Astrocyte of the spinal cord (primary cell): ENCODE measurements around the gene RABGEF1.
"Not testable (repeated sequence)": the region's sequence is repeated elsewhere in the genome, so short reads cannot be mapped to it uniquely, and the experiment has no call there.

Source experiments
- DNase-seq: peaks from one replicate; pipeline ENCODE4 v3.0.0; 2011; ENCODE audit warnings: low read depth, low spot score
- H3K4me3 ChIP-seq: 2 replicates; pipeline ENCODE4 v1.5.1; 2011; ENCODE audit warnings: low read depth, mild to moderate bottlenecking, low read length, moderate library complexity
- in situ Hi-C: cut with HindIII; loops from 2 replicates; pipeline ENCODE4 v1.10.0; 2017; ENCODE audit warnings: low sequenced_read_pairs
- TF ChIP-seq, protein P1 (sequence below): IDR thresholded peaks from 2 replicates; pipeline ENCODE4 v1.5.1; 2012; ENCODE audit warnings: low read depth, mild to moderate bottlenecking, low read length, inconsistent platforms

The RABGEF1 gene

DNA sequence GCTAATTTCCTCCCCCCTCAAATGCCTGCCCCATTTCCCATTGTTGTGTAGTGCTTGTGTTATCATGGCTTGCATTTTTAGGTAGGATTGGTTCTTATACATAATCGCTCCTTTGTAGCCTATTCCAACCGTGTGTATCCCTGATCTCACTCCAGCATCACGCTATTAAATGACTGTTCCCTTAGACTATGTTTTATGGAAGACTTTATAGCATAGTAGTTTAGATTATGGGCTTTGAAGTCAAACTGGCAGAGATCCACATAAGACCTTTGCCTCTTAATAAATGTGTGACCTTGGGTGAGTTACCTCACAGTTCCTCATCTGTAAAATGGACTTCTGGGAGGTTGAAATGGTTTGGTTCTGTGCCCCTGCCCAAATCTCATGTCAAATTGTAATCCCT is 5.4 kb upstream of the RABGEF1 start:
- no peak overlapping the region for H3K4me3 ChIP-seq
- TF ChIP-seq, protein P1, sequence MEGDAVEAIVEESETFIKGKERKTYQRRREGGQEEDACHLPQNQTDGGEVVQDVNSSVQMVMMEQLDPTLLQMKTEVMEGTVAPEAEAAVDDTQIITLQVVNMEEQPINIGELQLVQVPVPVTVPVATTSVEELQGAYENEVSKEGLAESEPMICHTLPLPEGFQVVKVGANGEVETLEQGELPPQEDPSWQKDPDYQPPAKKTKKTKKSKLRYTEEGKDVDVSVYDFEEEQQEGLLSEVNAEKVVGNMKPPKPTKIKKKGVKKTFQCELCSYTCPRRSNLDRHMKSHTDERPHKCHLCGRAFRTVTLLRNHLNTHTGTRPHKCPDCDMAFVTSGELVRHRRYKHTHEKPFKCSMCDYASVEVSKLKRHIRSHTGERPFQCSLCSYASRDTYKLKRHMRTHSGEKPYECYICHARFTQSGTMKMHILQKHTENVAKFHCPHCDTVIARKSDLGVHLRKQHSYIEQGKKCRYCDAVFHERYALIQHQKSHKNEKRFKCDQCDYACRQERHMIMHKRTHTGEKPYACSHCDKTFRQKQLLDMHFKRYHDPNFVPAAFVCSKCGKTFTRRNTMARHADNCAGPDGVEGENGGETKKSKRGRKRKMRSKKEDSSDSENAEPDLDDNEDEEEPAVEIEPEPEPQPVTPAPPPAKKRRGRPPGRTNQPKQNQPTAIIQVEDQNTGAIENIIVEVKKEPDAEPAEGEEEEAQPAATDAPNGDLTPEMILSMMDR, result no peak
- DNase-seq, result no peak
- in situ Hi-C loops, result no loop called here

DNA sequence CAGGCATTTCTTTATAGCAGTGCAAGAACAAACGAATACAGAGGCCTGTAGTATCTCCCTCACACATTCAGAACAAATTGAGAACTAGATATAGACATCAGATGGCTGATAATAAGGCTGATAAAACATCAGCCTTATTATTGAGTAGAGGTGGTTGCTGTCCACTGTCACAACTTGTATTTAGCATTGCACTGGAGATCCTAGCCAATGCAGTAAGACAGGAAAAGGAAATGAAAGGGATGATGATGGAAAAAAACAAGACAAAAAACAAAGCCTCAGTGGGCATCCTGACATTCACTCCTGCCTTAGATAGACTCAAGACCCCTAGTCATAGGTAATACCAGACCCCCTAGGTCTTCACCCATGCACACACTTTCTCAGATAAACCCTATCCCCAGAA is 4.7 kb upstream of the RABGEF1 start:
- in situ Hi-C loops, result no loop called here
- H3K4me3 ChIP-seq, result no peak overlapping the region

DNA sequence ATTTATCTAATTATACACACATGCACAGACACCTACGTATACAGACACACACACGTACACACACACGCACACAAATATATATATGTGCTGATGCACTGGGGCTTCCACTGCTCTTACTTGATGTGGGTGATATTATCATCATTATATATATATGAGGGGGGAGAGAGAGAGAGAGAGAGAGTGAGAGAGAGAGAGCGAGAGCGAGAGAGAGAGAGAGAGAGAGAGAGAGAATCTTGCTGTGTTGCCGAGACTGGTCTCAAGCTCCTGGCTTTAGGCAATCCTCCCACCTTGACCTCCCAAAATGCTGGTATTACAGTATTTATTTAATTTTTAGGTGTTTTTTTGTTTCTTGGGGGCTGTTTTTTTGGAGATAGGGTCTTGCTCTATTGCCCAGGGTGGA is 3.6 kb upstream of the RABGEF1 start:
- TF ChIP-seq, protein P1, result no peak
- in situ Hi-C loops, result no loop called here
- no peak overlapping the region for H3K4me3 ChIP-seq
- DNase-seq, result no peak

More for the DNA sequence above, 4.7 kb upstream of the RABGEF1 start:
- no peak for DNase-seq
- TF ChIP-seq, protein P1, result no peak

DNA sequence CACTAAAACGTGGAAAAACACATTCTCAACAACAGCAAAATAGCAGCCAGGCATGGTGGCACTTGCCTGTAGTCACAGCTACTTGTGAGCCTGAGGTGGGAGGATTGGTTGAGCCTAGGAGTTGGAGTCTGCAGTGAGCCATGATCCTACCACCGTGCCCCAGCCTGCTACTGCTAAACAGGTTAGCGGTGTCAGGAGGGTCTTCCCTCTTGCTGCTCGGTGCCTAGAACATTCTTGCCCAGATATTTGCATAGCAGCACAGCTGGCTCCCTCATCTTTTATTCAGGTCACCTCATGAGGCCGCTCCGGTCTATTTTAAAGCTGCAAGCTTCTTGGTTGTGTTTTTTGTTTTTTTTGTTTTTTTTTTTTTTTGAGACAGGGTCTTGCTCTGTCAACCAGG is 2.9 kb upstream of the RABGEF1 start:
- TF ChIP-seq, protein P1, result no peak
- in situ Hi-C loops, result no loop called here
- no peak for DNase-seq

DNA sequence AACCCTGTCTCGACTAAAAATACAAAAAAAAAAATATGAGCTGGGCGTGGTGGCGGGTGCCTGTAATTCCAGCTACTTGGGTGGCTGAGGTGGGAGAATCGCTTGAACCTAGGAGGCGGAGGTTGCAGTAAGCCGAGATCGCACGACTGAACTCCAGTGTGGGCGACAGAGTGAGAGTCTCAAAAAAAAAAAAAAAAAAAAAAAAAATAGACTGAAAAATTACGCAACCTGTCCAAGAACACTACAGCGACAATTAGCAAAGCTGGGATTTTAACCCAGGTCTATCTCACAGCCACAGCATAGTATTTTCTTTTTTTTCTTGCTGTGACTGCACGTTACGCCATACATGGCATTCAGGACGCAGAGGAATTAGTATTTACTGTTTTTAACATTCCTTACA is 1.1 kb upstream of the RABGEF1 start:
- peak overlapping the region; percentile 83 for H3K4me3 ChIP-seq
- no peak for DNase-seq
- in situ Hi-C loops, result no loop called here
- TF ChIP-seq, protein P1, result no peak

More for the DNA sequence above, 2.9 kb upstream of the RABGEF1 start:
- H3K4me3 ChIP-seq, result no peak overlapping the region

DNA sequence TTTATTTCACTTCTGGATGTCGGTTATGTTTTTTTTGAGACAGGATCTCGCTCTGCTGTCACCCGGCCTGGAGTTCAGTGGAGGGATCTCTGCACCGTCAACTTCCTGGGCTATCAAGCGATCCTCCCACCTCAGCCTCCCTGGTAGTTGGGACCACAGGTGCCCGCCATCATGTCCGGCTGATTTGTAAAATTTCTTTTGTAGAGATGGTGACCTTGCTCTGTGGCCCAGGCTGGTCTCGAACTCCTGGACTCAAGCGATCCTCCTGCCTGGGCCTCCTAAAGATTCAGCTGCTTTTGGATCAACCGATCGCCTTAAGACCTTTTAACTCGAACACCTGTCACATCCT is 606 bp upstream of the RABGEF1 start:
- no peak for DNase-seq
- in situ Hi-C loops, result no loop called here
- peak overlapping the region; percentile 83 for H3K4me3 ChIP-seq
- TF ChIP-seq, protein P1, result no peak

DNA sequence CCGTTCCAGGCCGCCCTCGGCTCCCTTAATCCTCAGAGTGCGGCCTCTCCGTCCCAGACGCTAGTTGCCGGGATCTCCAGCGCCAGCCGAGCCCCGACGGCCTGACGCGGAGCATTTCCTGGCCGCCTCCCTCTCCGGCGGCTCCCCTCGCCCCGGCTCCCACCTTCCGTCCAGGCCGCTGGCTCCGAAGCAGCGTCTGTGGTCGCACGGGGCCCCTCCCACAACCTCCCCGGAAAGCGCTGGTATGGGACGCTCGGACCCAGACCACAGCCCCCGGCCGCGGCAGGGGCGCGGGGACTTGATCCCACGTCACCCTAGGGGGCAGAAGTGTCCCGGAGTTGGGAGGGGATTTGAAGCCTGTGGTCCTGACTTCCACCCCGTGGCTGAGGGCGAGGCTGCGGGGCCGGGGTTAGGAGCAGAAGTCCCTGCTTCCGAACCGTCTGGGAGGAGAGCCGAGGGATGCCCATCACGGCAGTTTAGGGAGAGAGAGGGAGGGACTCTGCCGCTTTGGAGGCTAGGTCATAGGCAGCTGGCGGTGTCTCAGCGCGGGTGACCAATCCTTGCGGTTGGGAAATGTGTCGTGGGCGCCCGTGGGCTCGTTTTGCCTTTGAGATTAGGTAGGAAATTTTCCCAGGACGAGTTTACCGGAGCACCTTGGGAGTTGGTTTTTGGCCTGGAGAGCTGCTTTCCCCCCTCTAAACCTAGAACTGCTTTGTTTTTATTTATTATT is 612 bp downstream of the RABGEF1 start:
- in situ Hi-C loops, result not testable (repeated sequence)
- H3K4me3 ChIP-seq, result peak overlapping the region; percentile 83

More for the DNA sequence above, 612 bp downstream of the RABGEF1 start:
- DNase-seq, result peak; percentile 47
